WI38 (cell line): ENCODE results near the gene GRIK3.

Experiments
- H3K4me3 ChIP-seq: 2 replicates; pipeline ENCODE4 v1.5.1; 2011; ENCODE audit warnings: low read depth, mild to moderate bottlenecking, control low read depth, low read length
- TF ChIP-seq, protein P1 (sequence below): IDR thresholded peaks from 2 replicates; pipeline ENCODE4 v1.5.1; 2012; ENCODE audit warnings: low read depth, mild to moderate bottlenecking, control low read depth, low read length

The GRIK3 gene

DNA sequence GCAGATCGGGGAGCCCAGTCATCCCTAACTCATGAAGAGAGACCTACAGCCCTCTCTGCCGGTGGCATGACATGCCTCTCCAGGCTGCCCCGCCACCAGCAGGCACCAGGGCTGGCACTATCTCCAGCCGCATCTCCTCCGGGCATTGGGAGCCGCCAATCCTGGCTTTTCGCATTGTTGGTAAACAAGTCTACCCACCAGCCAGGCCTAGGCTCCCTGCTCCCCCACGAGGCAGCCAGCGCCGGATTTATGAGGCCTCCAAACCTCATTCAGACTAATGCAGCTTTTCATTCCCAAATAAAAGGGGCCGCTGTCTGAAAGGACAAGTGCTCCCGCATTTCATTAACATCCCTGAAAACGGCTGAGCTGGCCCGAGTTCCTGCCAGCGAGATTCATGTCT is 3.4 kb upstream of the GRIK3 start:
- H3K4me3 ChIP-seq = no peak overlapping the region
- TF ChIP-seq, protein P1, sequence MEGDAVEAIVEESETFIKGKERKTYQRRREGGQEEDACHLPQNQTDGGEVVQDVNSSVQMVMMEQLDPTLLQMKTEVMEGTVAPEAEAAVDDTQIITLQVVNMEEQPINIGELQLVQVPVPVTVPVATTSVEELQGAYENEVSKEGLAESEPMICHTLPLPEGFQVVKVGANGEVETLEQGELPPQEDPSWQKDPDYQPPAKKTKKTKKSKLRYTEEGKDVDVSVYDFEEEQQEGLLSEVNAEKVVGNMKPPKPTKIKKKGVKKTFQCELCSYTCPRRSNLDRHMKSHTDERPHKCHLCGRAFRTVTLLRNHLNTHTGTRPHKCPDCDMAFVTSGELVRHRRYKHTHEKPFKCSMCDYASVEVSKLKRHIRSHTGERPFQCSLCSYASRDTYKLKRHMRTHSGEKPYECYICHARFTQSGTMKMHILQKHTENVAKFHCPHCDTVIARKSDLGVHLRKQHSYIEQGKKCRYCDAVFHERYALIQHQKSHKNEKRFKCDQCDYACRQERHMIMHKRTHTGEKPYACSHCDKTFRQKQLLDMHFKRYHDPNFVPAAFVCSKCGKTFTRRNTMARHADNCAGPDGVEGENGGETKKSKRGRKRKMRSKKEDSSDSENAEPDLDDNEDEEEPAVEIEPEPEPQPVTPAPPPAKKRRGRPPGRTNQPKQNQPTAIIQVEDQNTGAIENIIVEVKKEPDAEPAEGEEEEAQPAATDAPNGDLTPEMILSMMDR = no peak

DNA sequence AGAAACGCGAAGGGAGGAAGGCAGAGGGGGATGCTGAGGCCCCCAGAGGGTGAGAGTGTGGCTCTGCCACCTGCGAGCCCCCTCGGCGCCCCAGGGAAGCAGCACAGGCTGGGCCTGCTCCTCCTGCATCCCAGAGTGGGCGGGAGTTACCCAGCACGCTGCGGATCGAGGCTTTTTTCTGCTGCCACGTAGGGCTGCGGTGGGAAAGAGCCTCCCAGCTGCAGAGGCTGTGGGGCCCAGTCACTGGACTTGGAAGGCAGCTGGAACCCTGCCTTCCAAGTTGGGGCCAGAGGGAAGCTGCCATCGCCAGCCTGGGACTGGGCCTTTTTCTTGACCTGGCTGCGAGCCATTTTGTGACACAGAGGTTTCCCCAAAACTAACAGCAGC is 2.3 kb upstream of the GRIK3 start:
- TF ChIP-seq, protein P1 = no peak
- H3K4me3 ChIP-seq = no peak overlapping the region

DNA sequence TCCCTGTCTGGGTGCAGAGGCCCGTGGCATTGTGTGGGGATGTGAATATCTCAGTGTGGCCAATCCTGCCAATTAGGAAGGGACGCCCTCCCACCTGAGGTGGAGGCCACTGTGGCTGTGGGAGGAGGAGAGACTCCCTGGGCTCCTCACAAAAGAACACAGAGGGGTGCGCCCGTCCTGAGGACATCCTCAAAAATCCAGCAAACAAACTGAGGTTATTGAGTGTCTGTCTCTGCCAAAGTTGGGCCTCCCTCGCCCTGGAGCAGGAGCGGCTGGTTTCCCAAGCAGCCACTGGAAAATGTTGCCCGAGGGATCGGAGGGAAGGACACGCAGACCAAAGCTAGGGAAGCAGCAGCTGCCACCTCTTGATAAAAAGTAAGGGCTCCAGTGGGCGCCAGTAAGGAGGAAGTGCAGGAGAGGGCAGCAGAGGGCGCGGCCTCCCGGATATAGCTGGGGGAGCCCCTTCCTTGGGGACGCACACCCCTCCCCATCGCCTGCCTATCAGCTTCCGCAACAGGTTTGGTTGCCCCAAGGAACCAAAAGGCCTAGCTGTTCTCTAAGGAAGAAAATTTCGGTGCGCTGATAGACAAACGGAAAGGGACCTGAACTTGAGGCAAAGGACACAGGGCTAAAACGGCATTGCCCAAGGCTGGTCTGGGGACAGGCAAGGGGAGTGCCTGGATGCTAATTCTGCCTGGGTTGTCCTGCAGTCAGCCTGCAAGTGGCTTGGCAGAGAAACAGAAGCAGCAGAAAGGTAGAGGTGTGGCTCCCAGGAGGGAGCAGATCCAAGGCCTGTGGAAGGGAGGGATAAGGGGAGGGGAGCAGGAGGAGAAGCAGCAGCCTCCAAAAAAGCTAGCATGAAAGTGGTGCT is 1.7 kb upstream of the GRIK3 start:
- no peak overlapping the region for H3K4me3 ChIP-seq
- TF ChIP-seq, protein P1 = no peak

DNA sequence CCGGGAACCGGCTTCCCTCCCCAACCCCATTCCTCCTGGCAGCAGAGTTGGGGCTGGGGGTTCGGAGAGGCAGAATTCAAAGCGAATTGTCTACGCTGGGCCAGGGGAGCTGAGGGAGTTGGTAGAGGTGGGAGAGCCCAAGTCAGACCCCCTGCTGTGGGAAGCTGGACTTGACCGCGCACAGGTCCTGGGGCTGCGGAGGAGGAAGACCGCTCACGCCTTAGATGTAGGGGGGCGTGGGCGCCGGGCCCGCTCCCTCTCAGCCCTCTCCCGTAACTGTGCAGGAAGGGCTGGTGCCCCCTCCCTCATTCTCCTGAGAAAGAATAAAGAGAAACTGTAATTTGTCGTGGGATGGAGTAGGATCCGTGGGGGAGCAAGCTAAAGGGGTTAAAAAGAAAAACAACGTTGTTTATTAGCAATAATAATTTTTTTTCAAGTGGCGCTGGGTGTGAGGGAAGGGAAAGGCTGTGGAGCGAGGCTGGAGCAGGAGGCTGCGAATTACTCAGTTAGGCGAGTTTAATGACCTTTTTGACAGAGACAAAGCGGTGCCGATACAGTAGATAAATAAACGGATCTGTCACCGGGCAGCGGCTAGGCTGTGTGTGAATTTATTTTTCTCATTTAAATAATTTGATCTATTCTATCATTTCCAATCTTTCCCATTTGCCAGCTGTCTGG is 838 bp upstream of the GRIK3 start:
- no peak overlapping the region for H3K4me3 ChIP-seq
- TF ChIP-seq, protein P1 = no peak

DNA sequence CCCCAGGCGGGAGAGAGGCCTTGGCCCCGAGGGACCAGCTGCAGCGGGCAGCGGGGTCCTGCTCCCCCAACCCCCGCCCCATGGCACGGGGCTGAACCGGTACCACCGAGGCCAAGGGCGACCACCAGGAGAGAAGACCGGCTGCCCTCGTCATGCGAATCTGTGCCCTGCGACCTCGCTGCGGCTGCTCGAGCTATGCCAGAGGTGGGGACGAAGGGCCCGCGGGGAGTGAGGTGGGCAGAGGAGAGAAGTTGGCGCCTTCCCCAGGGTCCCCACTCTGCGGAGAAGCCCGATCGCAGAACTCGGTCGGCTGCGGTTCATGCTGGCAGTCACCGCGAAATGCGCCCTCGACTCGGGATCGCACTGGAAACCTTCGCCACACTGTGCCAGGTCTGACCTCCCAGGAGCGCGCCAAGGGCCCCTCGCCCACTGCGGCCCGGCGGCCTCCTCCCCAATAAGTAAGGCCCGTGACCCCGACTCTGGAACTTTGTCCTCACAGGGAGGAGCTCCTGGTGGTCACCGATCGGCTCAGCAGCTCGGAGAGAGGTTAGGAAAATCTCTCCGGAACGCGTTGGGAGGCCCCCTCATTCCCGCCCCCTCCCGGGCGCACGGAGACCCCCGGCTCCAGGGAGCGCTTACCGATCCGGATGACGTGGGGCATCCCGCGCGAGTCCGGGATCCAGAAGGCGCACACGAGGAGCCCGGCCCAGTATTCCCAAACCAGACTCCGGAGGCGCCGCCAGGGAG is 787 bp downstream of the GRIK3 start:
- no peak overlapping the region for H3K4me3 ChIP-seq
- TF ChIP-seq, protein P1 = no peak

DNA sequence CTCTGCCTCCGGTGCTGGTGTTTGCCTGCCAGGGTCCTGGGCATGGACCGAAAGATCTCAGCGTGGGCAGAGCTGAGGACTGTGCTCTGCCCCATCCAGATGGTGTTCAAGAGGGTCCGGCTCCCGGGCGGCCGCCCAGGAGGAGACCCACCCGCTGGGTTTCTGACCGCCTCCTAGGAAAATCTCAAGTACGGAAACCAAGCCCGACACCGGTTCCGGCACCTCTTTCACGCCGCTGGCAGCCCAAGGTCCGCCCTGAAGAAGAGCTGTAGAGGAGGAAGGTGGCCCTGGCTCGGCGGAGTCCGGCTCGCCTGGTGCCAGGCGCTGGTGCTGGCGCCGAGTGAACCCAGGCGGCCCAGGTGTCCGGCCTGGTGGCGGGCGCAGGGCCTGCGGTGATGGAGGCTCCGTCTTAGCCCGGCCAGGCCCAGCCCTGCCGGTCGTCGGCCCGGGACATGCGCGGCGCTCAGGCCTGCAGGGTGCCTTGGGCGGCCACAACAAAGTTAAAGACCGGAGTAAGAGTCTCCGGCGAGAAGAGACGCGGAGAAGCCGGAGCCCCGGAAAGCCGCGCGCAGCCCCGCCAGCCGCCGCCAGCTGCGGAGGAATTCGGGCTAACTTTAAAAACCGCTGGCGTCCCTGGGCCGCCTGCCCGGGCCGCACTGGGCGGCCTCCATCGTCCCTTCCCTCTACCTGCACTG is 1.5 kb downstream of the GRIK3 start:
- TF ChIP-seq, protein P1 = no peak
- H3K4me3 ChIP-seq = no peak overlapping the region
